K562 (cell line): ENCODE measurements around the gene TOMM6. TPM values are rescaled to one million over a fixed set of nuclear protein-coding genes. Genes with fewer than 3 reads are reported as not detected.

ENCODE experiments used
- ATAC-seq: fragments of 200-7000 bp; cut with Tn5 transposase; 3 replicates; pipeline ENCODE4 v1.9.1; 2020; ENCODE audit warnings: moderate library complexity
- Bru-seq: library from RNA; stranded (reverse); fragments of 400-500 nt; gene quantifications from one replicate; lab custom pipeline; 2021; lab: Mats Ljungman, UMichigan
- BruChase-seq, 2 experiments: library from RNA; stranded (reverse); fragments of 400-500 nt; gene quantifications; one replicate each; lab custom pipeline; 2021; lab: Mats Ljungman, UMichigan
- BruUV-seq: library from RNA; stranded (reverse); fragments of 400-500 nt; replicated peaks from 2 replicates; lab custom pipeline; 2021; lab: Mats Ljungman, UMichigan
- CTCF ChIA-PET: fragments of 300-600 bp; formaldehyde crosslinking; extraction: SDS; loops from one replicate; lab custom pipeline; 2021; ENCODE audit warnings: low intra/inter-chr PET ratio; lab: Yijun Ruan, JAX
- POLR2A ChIA-PET: fragments of 300-600, 350-650 bp; sonication (Branson Sonifier 250); formaldehyde crosslinking; extraction: SDS; loops from one replicate; lab custom pipeline; 2021; ENCODE audit warnings: antibody characterized with exemption, inconsistent platforms; lab: Yijun Ruan, JAX
- DNase-seq, 4 experiments: peaks; one replicate each; pipeline versions ENCODE4 v3.0.0 to v3.0.0-alpha.2; 2011 to 2018; ENCODE audit warnings: low spot score in 3 of 4, mixed read lengths in 3 of 4; ENCODE audit errors: extremely low read depth in 1 of 4
- FAIRE-seq: peaks from 2 replicates; lab custom pipeline; 2011; peaks lifted over from hg19 to GRCh38; lab: Jason Lieb, UNC
- H2AFZ ChIP-seq: 2 replicates; pipeline ENCODE4 v1.6.0; 2011; ENCODE audit warnings: low read depth, low read length, control low read depth, inconsistent platforms
- H3K27ac ChIP-seq: fragments of 200-600 bp; 3 replicates; pipeline ENCODE4 v1.8.0; 2011; ENCODE audit warnings: low read depth, mild to moderate bottlenecking, control low read depth, inconsistent platforms, low read length, moderate library complexity, mixed read lengths; ENCODE audit errors: extremely low read depth
- H3K27me3 ChIP-seq, 2 experiments: fragments of 300-600 bp in 1 of 2; 2 replicates in 1 of 2; 3 replicates in 1 of 2; pipeline versions ENCODE4 v1.6.0 to v1.8.0; 2011; ENCODE audit warnings: inconsistent platforms in 2 of 2, low read length in 2 of 2, mild to moderate bottlenecking in 1 of 2, mixed read lengths in 1 of 2, moderate library complexity in 1 of 2; ENCODE audit not compliant: control insufficient read depth in 2 of 2, insufficient read depth in 2 of 2
- H3K36me3 ChIP-seq: fragments of 300-600 bp; 3 replicates; pipeline ENCODE4 v1.8.0; 2011; ENCODE audit warnings: mild to moderate bottlenecking, low read length, inconsistent platforms; ENCODE audit not compliant: control insufficient read depth, insufficient read depth
- H3K4me1 ChIP-seq, 2 experiments: fragments of 200-600 bp in 1 of 2; replicated peaks in 1 of 2; 2 replicates in 1 of 2; 3 replicates in 1 of 2; pipeline versions ENCODE4 v1.5.1 to v1.8.0; 2011; ENCODE audit warnings: inconsistent platforms in 2 of 2, low read length in 2 of 2, mild to moderate bottlenecking in 1 of 2, mixed read lengths in 1 of 2, moderate library complexity in 1 of 2; ENCODE audit not compliant: control insufficient read depth in 2 of 2, insufficient read depth in 2 of 2
- H3K4me2 ChIP-seq: 2 replicates; pipeline ENCODE4 v1.6.1; 2011; ENCODE audit warnings: low read length, control low read depth, inconsistent platforms, mixed read lengths; ENCODE audit not compliant: insufficient read depth
- H3K4me3 ChIP-seq: fragments of 200-600 bp; sonication (generic), shearing (Covaris generic); 2 replicates; pipeline ENCODE4 v1.5.1; 2016; ENCODE audit warnings: control low read depth, inconsistent platforms
- H3K79me2 ChIP-seq: fragments of 200-600 bp; 3 replicates; pipeline ENCODE4 v1.8.0; 2011; ENCODE audit warnings: low read length, inconsistent platforms; ENCODE audit not compliant: control insufficient read depth, insufficient read depth
- H3K9ac ChIP-seq, 2 experiments: 2 replicates each; pipeline versions ENCODE4 v1.6.0 to v1.6.1; 2011; ENCODE audit warnings: low read depth in 2 of 2, low read length in 2 of 2, control low read depth in 1 of 2, inconsistent platforms in 1 of 2, mild to moderate bottlenecking in 1 of 2, mixed read lengths in 1 of 2; ENCODE audit not compliant: insufficient read depth in 1 of 2
- H3K9me1 ChIP-seq: one replicate; pipeline ENCODE4 v1.6.0; 2011; ENCODE audit warnings: inconsistent platforms, mild to moderate bottlenecking, low read length, moderate library complexity; ENCODE audit not compliant: control insufficient read depth, insufficient read depth
- H3K9me3 ChIP-seq: replicated peaks from 2 replicates; pipeline ENCODE4 v1.5.1; 2011; ENCODE audit warnings: low read depth, low read length, inconsistent platforms; ENCODE audit not compliant: control insufficient read depth, insufficient read depth
- H4K20me1 ChIP-seq: replicated peaks from 2 replicates; pipeline ENCODE4 v1.6.1; 2011; ENCODE audit warnings: low read length, inconsistent platforms, mixed read lengths; ENCODE audit not compliant: control insufficient read depth, insufficient read depth
- E2F4 ChIP-seq: sonication (generic); formaldehyde crosslinking; IDR thresholded peaks from 2 replicates; pipeline ENCODE4 v1.8.0; 2022; ENCODE audit warnings: mild to moderate bottlenecking, low read depth, missing genetic modification reagents
- EWSR1 ChIP-seq: fragments of 450-650 bp; IDR thresholded peaks from 2 replicates; pipeline ENCODE4 v1.6.1; 2018; ENCODE audit warnings: borderline replicate concordance, mild to moderate bottlenecking, low read depth, moderate library complexity; ENCODE audit not compliant: partially characterized antibody
- JUN ChIP-seq, 2 experiments: sonication (generic) in 1 of 2; formaldehyde crosslinking in 1 of 2; IDR thresholded peaks; 2 replicates each; pipeline versions ENCODE4 v1.6.1 to v1.8.0; 2012 to 2022; ENCODE audit warnings: borderline replicate concordance in 2 of 2, mild to moderate bottlenecking in 2 of 2, improper control_type of control experiment in 1 of 2, low read depth in 1 of 2, low read length in 1 of 2, missing genetic modification reagents in 1 of 2
- SRSF1 ChIP-seq: fragments of 200-400 bp; formaldehyde crosslinking; IDR thresholded peaks from 2 replicates; pipeline ENCODE4 v1.6.1; 2017; ENCODE audit warnings: mild to moderate bottlenecking, low read depth, low read length, moderate library complexity
- TARDBP ChIP-seq: fragments of 450-650 bp; IDR thresholded peaks from 2 replicates; pipeline ENCODE4 v1.6.1; 2016
- XRCC5 ChIP-seq: fragments of 200-400 bp; formaldehyde crosslinking; IDR thresholded peaks from 2 replicates; pipeline ENCODE4 v1.6.1; 2017; ENCODE audit warnings: low read depth, mild to moderate bottlenecking, low read length
- ZBTB34 ChIP-seq: fragments of 250-450 bp; sonication (Bioruptor Pico); IDR thresholded peaks from 2 replicates; pipeline ENCODE4 v1.8.0; 2021; ENCODE audit warnings: mild to moderate bottlenecking, moderate library complexity
- WGBS: fragments of 100-300 bp; shearing (Covaris generic); methylation state at CpG from one replicate; pipeline ENCODE4 v1.1.6; 2016; ENCODE audit warnings: low coverage, mixed read lengths; ENCODE audit not compliant: insufficient coverage; ENCODE audit errors: missing lambda C conversion rate; 5-methylcytosine and 5-hydroxymethylcytosine counted together
- in situ Hi-C: fragments of 300-500 bp; cut with MboI; formaldehyde crosslinking; loops from 4 replicates; pipeline ENCODE4 v1.15.0; 2018; ENCODE audit warnings: inconsistent platforms, mixed read lengths
- intact Hi-C: fragments of 100-400 bp; cut with micrococcal nuclease; formaldehyde crosslinking; loops from 2 replicates; pipeline ENCODE4 v1.14.2; 2022
- long read RNA-seq, 3 experiments: library from polyadenylated mRNA in 2 of 3; library from RNA in 1 of 3; unstranded in 2 of 3; stranded (forward) in 1 of 3; transcript quantifications; one replicate each; pipeline ENCODE4 v2.0.0, GENCODE V29; 2019 to 2022
- polyA minus RNA-seq, 3 experiments: library from RNA; depleted of rRNA, polyadenylated mRNA; stranded (reverse); fragments of >200 nt; gene quantifications; 2 replicates each; pipeline ENCODE4 v1.2.3, GENCODE V29; 2011
- polyA plus RNA-seq, 8 experiments: library from polyadenylated mRNA; depleted of rRNA in 4 of 8; stranded (reverse) in 5 of 8; unstranded in 3 of 8; fragments of >200 nt; fragmentation: Nextera tagmentation in 2 of 8; fragmentation: Illumina TruSeq in 1 of 8; extraction: Ambion mirVana in 2 of 8; extraction: Trizol in 1 of 8; gene quantifications; 2 replicates each; pipeline versions ENCODE4 v1.2.1 to v1.2.3, GENCODE V29; 2011 to 2014; ENCODE audit warnings: inconsistent platforms in 1 of 8, missing spikeins in 1 of 8
- total RNA-seq, 7 experiments: library from RNA; depleted of rRNA in 6 of 7; stranded (reverse); fragments of >200 nt in 6 of 7; fragmentation: Illumina TruSeq in 2 of 7; extraction: Trizol in 2 of 7; gene quantifications; 2 replicates each; pipeline versions ENCODE4 v1.2.1 to v1.2.3, GENCODE V29; 2011 to 2021; ENCODE audit warnings: low replicate concordance in 1 of 7
- TF ChIP-seq, protein P1 (sequence below): IDR thresholded peaks from 2 replicates; pipeline ENCODE4 v1.6.1; 2014; ENCODE audit warnings: antibody characterized with exemption

Gene TOMM6
- 49.6 and 52.2 TPM in 2 replicates for total RNA-seq (2011; cell fraction: chromatin; rRNA removed; ENCODE audit: low replicate concordance)
- total RNA-seq (2011; cell fraction: nucleolus; rRNA removed): 78.5 and 85.9 TPM in 2 replicates
- 108 and 156 TPM in 2 replicates for total RNA-seq (2011; cell fraction: nucleoplasm; rRNA removed)
- total RNA-seq (2014; rRNA removed) (377 and 380 TPM in 2 replicates), total RNA-seq (2014; rRNA removed; fragmentation: Illumina TruSeq; extraction: Trizol) (754 and 831 TPM in 2 replicates), total RNA-seq (2015; rRNA removed; fragmentation: Illumina TruSeq; extraction: Trizol) (736 and 780 TPM in 2 replicates), total RNA-seq (2021) (677 and 726 TPM in 2 replicates), polyA plus RNA-seq (2011; rRNA removed) (955 and 1,065 TPM in 2 replicates), polyA plus RNA-seq (2014; fragmentation: Illumina TruSeq; extraction: Trizol) (1,747 and 2,097 TPM in 2 replicates), polyA plus RNA-seq (2014; fragmentation: Nextera tagmentation; extraction: Ambion mirVana) (1,000 to 10,000 TPM; 1,746 to 1,760 TPM), polyA plus RNA-seq (2014; rRNA removed) (1,029 and 1,276 TPM in 2 replicates), polyA minus RNA-seq (2011; rRNA and poly(A)+ RNA removed) (270 and 271 TPM in 2 replicates), Bru-seq, nascent RNA (percentile 99 among the genes with signal in this experiment), BruChase-seq, experiment 1, labeled RNA remaining after a 2-hour chase (percentile 99 among the genes with signal in this experiment), BruChase-seq, experiment 2, labeled RNA remaining after a 6-hour chase (percentile 99 among the genes with signal in this experiment)
- 1,189 and 1,772 TPM in 2 replicates for polyA plus RNA-seq (2011; cell fraction: cytosol; rRNA removed)
- 229 and 402 TPM in 2 replicates for polyA plus RNA-seq (2011; cell fraction: nucleus; rRNA removed)
- 464 and 1,133 TPM in 2 replicates for polyA plus RNA-seq (2012)
- 123 and 140 TPM in 2 replicates for polyA minus RNA-seq (2011; cell fraction: cytosol; rRNA and poly(A)+ RNA removed)
- 28.3 and 62.3 TPM in 2 replicates for polyA minus RNA-seq (2011; cell fraction: nucleus; rRNA and poly(A)+ RNA removed)
- long read RNA-seq, experiment 1, transcript TOMM6-201 (3 exons, 595 nt): major isoform, 319 of 371 reads
- long read RNA-seq, experiment 1, transcript TOMM6-202 (3 exons, 637 nt): minor isoform, 51 of 371 reads
- long read RNA-seq, experiment 1, partial matches to known transcripts: 1 of 371 reads
- long read RNA-seq, experiment 1, other reads (novel, unspliced or antisense): 0 of 371 reads
- long read RNA-seq, experiment 2, transcript TOMM6-201 (3 exons, 595 nt): major isoform, 441 of 550 reads
- long read RNA-seq, experiment 2, transcript TOMM6-202 (3 exons, 637 nt): minor isoform, 100 of 550 reads
- long read RNA-seq, experiment 2, partial matches to known transcripts: 0 of 550 reads
- long read RNA-seq, experiment 2, other reads (novel, unspliced or antisense): 9 of 550 reads
- long read RNA-seq, experiment 3, transcript TOMM6-201 (3 exons, 595 nt): major isoform, 491 of 598 reads
- long read RNA-seq, experiment 3, transcript TOMM6-202 (3 exons, 637 nt): minor isoform, 95 of 598 reads
- long read RNA-seq, experiment 3, partial matches to known transcripts: 5 of 598 reads
- long read RNA-seq, experiment 3, other reads (novel, unspliced or antisense): 7 of 598 reads

DNA sequence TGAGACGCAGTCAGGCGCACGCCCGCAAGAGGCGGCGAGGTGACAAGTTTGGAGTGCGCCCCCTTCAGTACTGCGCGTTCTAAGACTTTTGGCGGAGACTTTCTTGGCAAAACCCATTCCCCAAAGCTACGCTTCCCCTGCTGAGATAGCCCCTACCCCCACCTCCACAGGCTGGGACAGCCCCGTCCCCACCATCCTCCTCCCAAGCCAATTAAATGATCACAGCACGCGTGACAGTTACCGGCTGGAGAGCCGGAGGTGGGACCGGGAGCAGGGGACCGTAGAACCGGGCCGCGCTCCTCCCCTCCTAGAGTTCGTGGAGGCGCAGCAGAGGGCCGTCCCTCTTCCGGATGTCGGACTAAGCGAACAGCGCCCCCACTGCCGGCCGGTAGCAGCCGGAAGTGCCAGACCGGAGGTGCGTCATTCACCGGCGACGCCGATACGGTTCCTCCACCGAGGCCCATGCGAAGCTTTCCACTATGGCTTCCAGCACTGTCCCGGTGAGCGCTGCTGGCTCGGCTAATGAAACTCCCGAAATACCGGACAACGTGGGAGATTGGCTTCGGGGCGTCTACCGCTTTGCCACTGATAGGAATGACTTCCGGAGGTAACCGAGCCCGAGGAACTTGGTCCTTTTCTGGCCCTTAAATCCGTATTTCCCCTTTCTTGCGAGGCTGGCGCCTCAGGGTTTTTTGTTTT, at the start of gene TOMM6:
TSS of gene TOMM6 (plus strand) at position 476 of the 699 bp plus-strand sequence. CDS start at position 480, 4 bp downstream.
- intact Hi-C loops (loop anchor here (1.0 to 5.0 kb wide), 5 partner anchors 60 to 257 kb away; partner anchors contain the start of genes BYSL, MED20 and USP49), in situ Hi-C loops (loop anchor here (5.0 to 10.0 kb wide), 3 partner anchors 120 to 437 kb away; no protein-coding TSS in a partner anchor)
- under 1% methylated on average over 55 of the region's 55 CpGs for WGBS
- DNase-seq (peak; percentile 87 to 99 (median 91)), FAIRE-seq (peak; percentile 97), ATAC-seq (peak; percentile 87)
- POLR2A ChIA-PET: interaction anchor here (0.6 to 7.1 kb wide), 21 partner anchors 10 to 1092 kb away, joined by 3 to 37 read pairs (median 4); partner anchors contain the start of genes BYSL, MED20, RPL7L1 and TAF8
- Histone ChIP-seq H3K4me3 (peak within 1 kb of the TSS; percentile 87), H2AFZ (peak within 1 kb of the TSS; percentile 94), H3K79me2 (peaks cover 48% of the 10 kb centered on the region), H4K20me1 (peaks cover 5% of the 10 kb centered on the region; the same call in 1 of the 2 replicates), H3K36me3 (peaks cover 37% of the 10 kb centered on the region), H3K4me2 (peak within 1 kb of the TSS; percentile 99), H3K9me1 (no peaks in the 10 kb centered on the region), H3K9me3 (no peaks in the 10 kb centered on the region), H3K27ac (peak within 1 kb of the TSS; percentile 93), H3K27me3 (no peaks in the 10 kb centered on the region), H3K9ac (peak within 1 kb of the TSS; percentile 96 to 99), H3K4me1 (peaks cover 30 to 33% of the 10 kb centered on the region in 2 experiments)
- no TSS peak for BruUV-seq
- CTCF ChIA-PET: interaction anchor here (0.7 to 3.0 kb wide), 10 partner anchors 81 to 379 kb away, joined by 3 to 17 read pairs (median 4); partner anchors contain the start of genes BYSL, MED20 and TAF8
- TF ChIP-seq SRSF1 (no peak), JUN (IDR thresholded peaks at IDR 0.05; ENCODE audit: borderline replicate concordance, low read depth, low read length) (peak; percentile 68; the same call in 1 of the 2 replicates), JUN (CRISPR knock-in tag; IDR thresholded peaks at IDR 0.05; ENCODE audit: borderline replicate concordance) (no peak; the same call in 1 of the 2 replicates), E2F4 (CRISPR knock-in tag) (no peak), XRCC5 (peak; percentile 79), ZBTB34 (CRISPR knock-in tag) (0 out of 2 replicates have a peak, but pooled peaks have one; percentile 24), TARDBP (peak; percentile 20; the same call in 1 of the 2 replicates), EWSR1 (no peak)
- TF ChIP-seq, protein P1, sequence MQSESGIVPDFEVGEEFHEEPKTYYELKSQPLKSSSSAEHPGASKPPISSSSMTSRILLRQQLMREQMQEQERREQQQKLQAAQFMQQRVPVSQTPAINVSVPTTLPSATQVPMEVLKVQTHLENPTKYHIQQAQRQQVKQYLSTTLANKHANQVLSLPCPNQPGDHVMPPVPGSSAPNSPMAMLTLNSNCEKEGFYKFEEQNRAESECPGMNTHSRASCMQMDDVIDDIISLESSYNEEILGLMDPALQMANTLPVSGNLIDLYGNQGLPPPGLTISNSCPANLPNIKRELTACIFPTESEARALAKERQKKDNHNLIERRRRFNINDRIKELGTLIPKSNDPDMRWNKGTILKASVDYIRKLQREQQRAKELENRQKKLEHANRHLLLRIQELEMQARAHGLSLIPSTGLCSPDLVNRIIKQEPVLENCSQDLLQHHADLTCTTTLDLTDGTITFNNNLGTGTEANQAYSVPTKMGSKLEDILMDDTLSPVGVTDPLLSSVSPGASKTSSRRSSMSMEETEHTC: 0 out of 2 replicates have a peak, but pooled peaks have one; percentile 8
